K562 (cell line): Measurements from ENCODE around the gene DHDH. TPM values are rescaled to one million over a fixed set of nuclear protein-coding genes. Genes with fewer than 3 reads are reported as not detected.

Experiments
- ARHGAP35 ChIP-seq: fragments of 450-650 bp; IDR thresholded peaks from 2 replicates; pipeline ENCODE4 v1.6.1; 2018; ENCODE audit not compliant: partially characterized antibody
- FOXP4 ChIP-seq: sonication (generic); formaldehyde crosslinking; IDR thresholded peaks from 2 replicates; pipeline ENCODE4 v1.8.0; 2022; ENCODE audit warnings: mild to moderate bottlenecking, missing genetic modification reagents, borderline replicate concordance
- GATA2 ChIP-seq: sonication (generic); formaldehyde crosslinking; IDR thresholded peaks from 2 replicates; pipeline ENCODE4 v1.4.0; 2020; ENCODE audit warnings: mild to moderate bottlenecking, missing genetic modification reagents
- GTF3C2 ChIP-seq: IDR thresholded peaks from 3 replicates; pipeline ENCODE4 v1.6.1; 2011; ENCODE audit warnings: borderline replicate concordance, mild to moderate bottlenecking, moderate library complexity; ENCODE audit not compliant: insufficient read length; ENCODE audit errors: extremely low read depth
- MYNN ChIP-seq, 2 experiments: sonication (generic); formaldehyde crosslinking in 1 of 2; IDR thresholded peaks; 2 replicates each; pipeline versions ENCODE4 v1.5.0 to v1.6.1; 2016 to 2020; ENCODE audit warnings: antibody characterized with exemption in 1 of 2, missing genetic modification reagents in 1 of 2
- RBM22 ChIP-seq: fragments of 200-400 bp; formaldehyde crosslinking; IDR thresholded peaks from 2 replicates; pipeline ENCODE4 v1.6.1; 2018; ENCODE audit warnings: low read length, low read depth; ENCODE audit not compliant: poor library complexity, severe bottlenecking
- RERE ChIP-seq: sonication (generic); formaldehyde crosslinking; IDR thresholded peaks from 2 replicates; pipeline ENCODE4 v1.8.0; 2023; ENCODE audit warnings: missing genetic modification reagents, mild to moderate bottlenecking, borderline replicate concordance
- WHSC1 ChIP-seq: IDR thresholded peaks from one replicate; pipeline ENCODE4 v1.6.1; 2012; ENCODE audit warnings: low read length, control low read depth, inconsistent platforms
- ZBTB7A ChIP-seq: IDR thresholded peaks from 2 replicates; pipeline ENCODE4 v1.6.1; 2011; ENCODE audit warnings: low read depth, mild to moderate bottlenecking, low read length, moderate library complexity, borderline replicate concordance; ENCODE audit not compliant: control insufficient read depth
- ZNF668 ChIP-seq: fragments of 250-450 bp; sonication (Bioruptor Pico); IDR thresholded peaks from 2 replicates; pipeline ENCODE4 v1.8.0; 2022; ENCODE audit warnings: mild to moderate bottlenecking, inconsistent platforms
- ZNF717 ChIP-seq: fragments of 250-450 bp; sonication (Bioruptor Pico); IDR thresholded peaks from 2 replicates; pipeline ENCODE4 v1.5.0; 2021
- polyA plus RNA-seq, 8 experiments: library from polyadenylated mRNA; depleted of rRNA in 4 of 8; stranded (reverse) in 5 of 8; unstranded in 3 of 8; fragments of >200 nt; fragmentation: Nextera tagmentation in 2 of 8; fragmentation: Illumina TruSeq in 1 of 8; extraction: Ambion mirVana in 2 of 8; extraction: Trizol in 1 of 8; gene quantifications; 2 replicates each; pipeline versions ENCODE4 v1.2.1 to v1.2.3, GENCODE V29; 2011 to 2014; ENCODE audit warnings: inconsistent platforms in 1 of 8, missing spikeins in 1 of 8
- total RNA-seq, 7 experiments: library from RNA; depleted of rRNA in 6 of 7; stranded (reverse); fragments of >200 nt in 6 of 7; fragmentation: Illumina TruSeq in 2 of 7; extraction: Trizol in 2 of 7; gene quantifications; 2 replicates each; pipeline versions ENCODE4 v1.2.1 to v1.2.3, GENCODE V29; 2011 to 2021; ENCODE audit warnings: low replicate concordance in 1 of 7
- TF ChIP-seq, protein P1 (sequence below), 2 experiments: fragments of 250-450 bp in 1 of 2; fragments of 450-650 bp in 1 of 2; sonication (Bioruptor Pico) in 1 of 2; IDR thresholded peaks; 2 replicates each; pipeline versions ENCODE4 v1.6.1 to v1.8.0; 2016 to 2021; ENCODE audit warnings: mild to moderate bottlenecking in 2 of 2, moderate library complexity in 2 of 2, missing compliant biosample characterization in 1 of 2, missing genetic modification characterization in 1 of 2
- TF ChIP-seq, protein P2 (sequence below): sonication (generic); formaldehyde crosslinking; IDR thresholded peaks from 2 replicates; pipeline ENCODE4 v1.8.1; 2022; ENCODE audit warnings: missing genetic modification reagents

The DHDH gene
- total and polyA plus RNA-seq, 9 of the 15 experiments (the other 6 are each of a cell fraction or from before 2014, with no cell fraction given): 0.37 to 1.9 (median 0.87) TPM

DNA sequence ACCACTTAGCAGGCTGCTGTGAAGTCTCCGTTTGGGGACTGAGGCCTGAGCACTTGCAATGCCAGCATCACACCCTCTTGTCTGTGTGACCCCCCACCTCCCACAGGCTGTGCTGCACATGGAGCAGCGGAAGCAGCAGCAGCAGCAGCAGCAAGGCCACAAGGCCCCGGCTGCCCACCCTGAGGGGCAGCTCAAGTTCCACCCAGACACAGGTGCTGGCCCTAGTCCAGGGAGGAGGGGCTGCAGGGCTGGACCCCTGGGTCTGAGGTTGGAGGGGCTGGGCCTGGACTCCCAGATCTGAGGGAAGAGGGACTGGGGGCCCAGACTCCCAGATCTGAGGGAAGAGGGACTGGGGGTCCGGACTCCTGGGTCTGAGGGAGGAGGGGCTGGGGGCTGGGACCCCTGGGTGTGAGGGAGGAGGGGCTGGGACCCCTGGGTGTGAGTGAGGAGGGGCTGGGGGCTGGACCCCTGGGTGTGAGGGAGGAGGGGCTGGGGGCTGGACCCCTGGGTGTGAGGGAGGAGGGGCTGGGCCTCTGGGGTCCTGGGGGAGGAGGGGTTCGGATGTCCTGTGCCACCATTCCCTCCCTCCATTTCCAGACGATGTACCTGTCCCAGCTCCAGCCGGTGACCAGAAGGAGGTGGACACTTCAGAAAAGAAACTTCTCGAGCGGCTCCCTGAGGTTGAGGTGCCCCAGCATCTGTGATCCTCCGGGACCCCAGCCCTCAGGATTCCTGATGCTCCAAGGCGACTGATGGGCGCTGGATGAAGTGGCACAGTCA lies 11.6 kb upstream of the DHDH start (continued):
- TF ChIP-seq RERE (CRISPR knock-in tag) (no peak), FOXP4 (CRISPR knock-in tag) (no peak), MYNN (IDR thresholded peaks at IDR 0.05) (0 out of 2 replicates have a peak, but pooled peaks have one; percentile 16), MYNN (CRISPR knock-in tag; IDR thresholded peaks at IDR 0.05) (no peak), ZNF717 (CRISPR knock-in tag) (no peak), ZNF668 (CRISPR knock-in tag) (no peak), ARHGAP35 (no peak), ZBTB7A (peak; percentile 31; the same call in 1 of the 2 replicates), GATA2 (CRISPR knock-in tag) (no peak), RBM22 (peak; percentile 58), GTF3C2 (no peak), WHSC1 (no peak)
- TF ChIP-seq, protein P1, sequence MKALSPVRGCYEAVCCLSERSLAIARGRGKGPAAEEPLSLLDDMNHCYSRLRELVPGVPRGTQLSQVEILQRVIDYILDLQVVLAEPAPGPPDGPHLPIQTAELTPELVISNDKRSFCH (CRISPR knock-in tag; IDR thresholded peaks at IDR 0.05): no peak
- TF ChIP-seq, protein P1 (tag; IDR thresholded peaks at IDR 0.05): no peak
- TF ChIP-seq, protein P2, sequence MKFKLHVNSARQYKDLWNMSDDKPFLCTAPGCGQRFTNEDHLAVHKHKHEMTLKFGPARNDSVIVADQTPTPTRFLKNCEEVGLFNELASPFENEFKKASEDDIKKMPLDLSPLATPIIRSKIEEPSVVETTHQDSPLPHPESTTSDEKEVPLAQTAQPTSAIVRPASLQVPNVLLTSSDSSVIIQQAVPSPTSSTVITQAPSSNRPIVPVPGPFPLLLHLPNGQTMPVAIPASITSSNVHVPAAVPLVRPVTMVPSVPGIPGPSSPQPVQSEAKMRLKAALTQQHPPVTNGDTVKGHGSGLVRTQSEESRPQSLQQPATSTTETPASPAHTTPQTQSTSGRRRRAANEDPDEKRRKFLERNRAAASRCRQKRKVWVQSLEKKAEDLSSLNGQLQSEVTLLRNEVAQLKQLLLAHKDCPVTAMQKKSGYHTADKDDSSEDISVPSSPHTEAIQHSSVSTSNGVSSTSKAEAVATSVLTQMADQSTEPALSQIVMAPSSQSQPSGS (CRISPR knock-in tag): no peak
